NCI-H187 treated with DMSO at 0.1 percent for 48 hours (cell line): ENCODE measurements around the gene PRLR.

Source experiments
- DNase-seq: peaks from one replicate; lab custom pipeline; 2025; lab: John Stamatoyannopoulos, UW

The PRLR gene

GRCh38 chr5:35160486-35161116, 69.7 kb downstream of the PRLR start:
- DNase-seq: no peak

- no peak for DNase-seq
Measured at GRCh38 chr5:35159370-35159742, 70.9 kb downstream of the PRLR start.

- DNase-seq: no peak
Measured at GRCh38 chr5:35158622-35159369, 71.5 kb downstream of the PRLR start.

DNA sequence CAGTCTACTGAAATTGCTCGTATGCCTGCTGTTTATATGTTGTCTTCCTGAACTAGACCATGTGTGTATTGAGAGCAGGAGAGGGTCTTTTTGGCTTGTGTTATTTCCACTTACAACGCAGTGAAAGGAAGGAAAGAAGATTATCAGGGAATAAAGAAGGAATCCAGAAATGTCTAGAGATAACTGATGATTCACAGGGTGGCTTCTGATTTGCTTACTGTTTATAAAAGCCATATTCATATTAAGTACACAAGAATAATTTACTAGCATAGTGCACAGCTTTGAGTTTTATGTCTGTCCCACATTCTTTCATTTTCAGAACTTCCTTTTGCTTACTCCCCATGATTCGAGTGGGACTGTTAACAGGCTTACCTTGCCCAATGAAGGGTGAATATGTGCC, 72.1 kb downstream of the PRLR start:
- DNase-seq: no peak

GRCh38 chr5:35153375-35153932, 76.8 kb downstream of the PRLR start:
- no peak for DNase-seq

DNA sequence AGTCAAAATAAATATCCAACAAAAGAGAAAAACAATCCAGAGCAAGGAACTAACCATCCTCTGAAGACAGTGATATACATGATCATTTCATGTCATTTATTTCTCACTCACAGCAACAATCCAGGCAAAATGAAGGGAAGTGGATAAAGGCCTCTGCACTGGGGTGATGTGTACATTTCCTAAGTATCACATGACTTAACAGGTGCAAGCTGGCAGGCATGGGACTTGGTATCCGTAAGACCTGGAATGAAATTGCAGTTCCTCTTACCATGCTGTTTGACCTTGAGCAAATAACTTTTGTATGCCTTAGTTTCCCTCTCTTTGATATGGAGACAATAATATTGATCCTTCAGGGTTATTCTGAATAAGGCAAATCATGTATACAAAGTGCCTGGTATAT, 77.6 kb downstream of the PRLR start:
- no peak for DNase-seq

DNA sequence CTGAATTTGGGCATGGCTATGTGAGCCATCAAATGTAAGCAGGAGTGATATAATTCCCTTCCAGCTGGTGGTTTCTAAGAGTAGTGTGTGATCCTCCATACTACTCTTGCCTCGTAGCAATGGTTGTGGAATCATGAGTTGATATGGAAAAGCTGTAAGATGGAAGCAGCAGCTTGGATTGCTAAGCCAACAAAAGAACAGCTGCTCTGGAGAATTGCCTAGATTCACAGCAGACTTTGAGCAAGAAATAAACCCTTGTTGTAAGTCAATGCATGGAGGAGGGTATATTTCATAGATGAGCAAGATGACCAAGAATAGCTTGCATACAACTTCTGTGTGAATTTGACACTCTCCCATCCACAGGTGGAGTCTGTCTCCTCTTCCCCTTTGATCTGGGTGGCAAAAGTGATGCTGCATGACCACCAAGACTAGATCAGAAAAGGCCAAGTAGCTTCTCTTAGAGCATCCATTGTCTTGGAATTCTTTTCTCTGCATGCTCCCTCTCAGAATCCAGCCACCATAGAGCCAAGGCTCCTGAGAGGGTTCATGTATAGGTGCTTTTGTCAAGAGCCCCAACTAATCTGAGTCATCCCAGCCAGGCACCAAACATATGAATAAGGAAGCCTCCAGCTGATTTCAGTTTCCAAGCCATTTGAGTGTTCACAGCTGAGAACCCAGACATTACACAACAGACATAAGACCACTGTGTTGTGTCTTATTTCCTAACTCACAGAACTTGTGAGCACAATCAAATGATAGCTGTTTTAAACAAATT, 79.0 kb downstream of the PRLR start:
- no peak for DNase-seq

DNA sequence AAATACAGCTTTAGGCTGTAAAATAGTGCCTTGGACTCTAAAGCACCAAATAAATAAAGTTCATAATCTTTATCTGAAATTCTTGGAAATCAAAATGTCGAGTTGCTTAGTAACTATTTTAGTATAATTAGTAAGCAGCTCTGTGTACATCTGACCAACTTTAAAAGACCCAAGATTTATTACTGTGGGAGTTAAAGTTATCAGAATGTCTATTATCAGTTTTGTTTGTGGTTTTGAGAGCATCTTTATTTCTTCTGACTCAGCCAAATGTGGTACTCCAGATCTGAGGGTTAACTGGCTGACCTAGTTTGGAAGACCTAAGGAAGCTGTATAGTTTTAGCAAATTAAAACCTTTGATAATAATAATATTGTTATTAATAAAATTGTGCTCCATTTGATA, 81.2 kb downstream of the PRLR start:
- DNase-seq: no peak

- DNase-seq: no peak
Measured at GRCh38 chr5:35146406-35146805, 83.9 kb downstream of the PRLR start.

- DNase-seq: no peak
Measured at GRCh38 chr5:35145691-35146317, 84.5 kb downstream of the PRLR start.

DNA sequence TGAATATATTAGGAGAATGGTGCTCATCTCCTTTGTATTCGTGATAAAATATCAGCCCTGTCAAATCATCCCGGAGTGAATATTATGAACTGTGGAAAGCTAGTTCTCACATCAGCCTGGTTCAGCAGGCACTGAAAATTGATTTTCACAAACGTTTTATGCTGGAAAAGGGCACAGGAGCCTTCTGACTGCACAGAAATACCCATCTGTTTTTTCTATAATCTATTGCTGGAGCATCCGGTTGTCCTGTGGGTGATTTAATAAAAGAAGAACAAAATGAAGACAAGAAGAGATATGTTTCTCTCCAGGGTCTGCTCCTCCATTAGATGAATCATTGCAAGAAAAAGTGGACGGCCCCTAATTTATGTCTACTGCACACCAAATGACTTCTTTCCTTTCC, 85.3 kb downstream of the PRLR start:
- DNase-seq: no peak

DNA sequence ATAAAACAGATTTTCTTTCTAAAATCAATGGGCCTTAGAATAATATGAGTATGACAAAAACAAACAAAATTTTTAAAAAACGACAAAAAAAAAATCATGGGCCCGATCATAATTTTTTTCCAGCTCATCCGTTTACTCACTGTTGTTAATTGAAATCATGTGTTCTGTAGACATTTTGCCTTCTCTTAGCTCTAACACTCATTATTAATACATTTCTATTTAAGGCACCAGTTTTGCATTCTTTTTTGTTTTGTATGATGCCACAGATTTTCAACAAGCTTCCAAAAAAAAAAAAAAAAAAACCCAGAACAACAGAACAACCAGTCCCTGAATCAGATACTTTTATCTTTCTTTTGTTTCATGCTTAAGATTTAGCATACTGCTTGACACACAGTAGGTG, 86.4 kb downstream of the PRLR start:
- no peak for DNase-seq

DNA sequence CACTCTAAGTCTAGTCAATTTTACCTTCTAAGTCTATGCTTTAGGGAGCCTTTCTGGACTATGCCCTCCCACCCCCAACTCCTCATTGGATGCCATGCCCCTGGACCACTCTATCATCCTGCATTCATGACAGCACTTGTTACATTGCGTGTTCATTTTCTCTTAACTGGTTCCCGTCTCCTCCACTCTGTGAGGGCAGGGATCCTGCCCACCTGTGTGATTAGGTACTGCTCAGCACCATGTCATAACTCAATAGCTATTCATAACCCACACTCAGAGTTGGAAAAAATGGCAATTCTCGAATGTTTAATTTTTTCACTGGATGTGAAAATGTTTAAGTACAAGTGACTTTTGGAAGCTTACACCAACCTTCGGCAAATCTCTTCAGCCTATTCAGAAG, 88.5 kb downstream of the PRLR start:
- no peak for DNase-seq

DNA sequence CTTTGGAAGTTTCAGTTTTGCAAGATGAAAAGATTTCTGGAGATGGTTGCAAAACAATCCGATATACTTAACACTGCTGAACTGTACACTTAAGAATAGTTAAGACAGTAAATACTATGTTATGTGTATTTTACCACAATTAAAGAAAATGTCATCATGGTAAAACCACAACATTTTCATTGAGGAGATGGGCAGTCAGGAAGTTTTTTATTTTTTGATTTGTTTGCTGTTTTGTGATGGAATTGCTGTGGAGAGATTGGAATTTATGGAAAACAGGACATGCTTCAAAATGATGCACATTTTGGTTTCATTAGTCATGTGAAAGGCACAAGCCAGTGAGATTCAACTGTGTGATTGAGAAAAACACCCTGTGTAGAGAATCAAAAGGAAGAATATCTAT, 92.1 kb downstream of the PRLR start:
- DNase-seq: no peak

DNA sequence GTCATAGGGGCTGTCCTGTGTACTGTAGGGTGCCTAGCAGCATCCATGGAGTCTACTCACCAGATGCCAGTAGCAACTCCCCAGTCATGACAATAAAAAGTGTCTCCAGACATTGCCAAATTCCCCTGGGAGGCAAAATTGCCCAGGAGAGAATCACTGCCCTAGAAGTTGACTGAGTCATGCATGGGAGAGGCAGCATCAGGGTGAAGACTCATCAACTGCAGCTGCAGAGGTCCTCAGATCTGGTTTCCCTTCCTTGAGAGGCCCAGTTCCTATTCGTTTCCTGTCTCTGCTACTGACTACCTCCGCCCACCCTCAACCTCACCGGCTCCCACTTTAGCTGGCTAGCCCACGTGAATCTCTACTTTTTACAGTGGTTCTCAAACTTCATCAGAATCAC, 93.9 kb downstream of the PRLR start:
- no peak for DNase-seq

DNA sequence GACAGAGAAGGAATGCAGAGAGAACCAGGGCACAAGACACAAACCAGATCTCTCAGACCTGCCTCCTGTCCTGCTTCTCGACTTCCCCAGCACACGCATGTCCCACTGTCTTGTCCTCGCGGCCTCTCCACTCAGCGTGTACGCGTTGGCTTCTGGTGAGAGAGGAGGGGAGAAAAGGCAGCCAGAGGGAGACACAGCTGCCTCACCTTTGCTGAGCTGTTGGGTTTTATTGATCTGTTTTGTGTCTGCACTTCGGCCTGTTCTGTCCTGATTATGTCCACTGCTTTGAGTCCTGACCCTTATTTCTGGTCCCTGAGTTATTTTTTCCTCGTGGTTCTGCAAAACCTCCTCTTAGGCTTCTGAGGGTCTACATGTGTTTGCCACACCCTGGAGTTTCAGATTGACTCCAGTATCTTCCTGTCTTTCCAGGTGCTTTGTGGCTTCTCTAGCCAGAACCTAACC, 95.0 kb downstream of the PRLR start:
- no peak for DNase-seq

GRCh38 chr5:35134278-35135030, 95.8 kb downstream of the PRLR start:
- DNase-seq: no peak

GRCh38 chr5:35133186-35133585, 97.1 kb downstream of the PRLR start:
- DNase-seq: no peak

DNA sequence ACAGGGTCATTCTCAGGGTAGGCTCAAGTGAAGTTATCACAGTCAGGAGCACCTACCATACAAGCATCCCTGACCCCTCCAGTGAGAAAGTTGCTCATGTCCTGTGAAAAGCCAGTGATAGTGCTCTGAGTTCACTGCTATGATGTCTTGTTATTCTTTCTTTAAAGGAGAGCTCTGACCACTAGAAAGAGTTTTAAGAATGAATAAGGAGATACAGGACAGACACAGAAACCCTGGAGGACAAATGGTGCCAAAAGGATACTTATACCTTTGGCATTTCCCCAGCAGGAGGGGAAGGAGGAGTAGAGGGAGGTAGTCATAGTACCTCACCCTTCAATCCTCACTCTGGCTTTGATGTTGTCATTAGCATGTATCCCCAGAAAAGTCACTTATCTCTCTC, 98.6 kb downstream of the PRLR start:
- no peak for DNase-seq

GRCh38 chr5:35129921-35130485, 100.3 kb downstream of the PRLR start:
- no peak for DNase-seq

DNA sequence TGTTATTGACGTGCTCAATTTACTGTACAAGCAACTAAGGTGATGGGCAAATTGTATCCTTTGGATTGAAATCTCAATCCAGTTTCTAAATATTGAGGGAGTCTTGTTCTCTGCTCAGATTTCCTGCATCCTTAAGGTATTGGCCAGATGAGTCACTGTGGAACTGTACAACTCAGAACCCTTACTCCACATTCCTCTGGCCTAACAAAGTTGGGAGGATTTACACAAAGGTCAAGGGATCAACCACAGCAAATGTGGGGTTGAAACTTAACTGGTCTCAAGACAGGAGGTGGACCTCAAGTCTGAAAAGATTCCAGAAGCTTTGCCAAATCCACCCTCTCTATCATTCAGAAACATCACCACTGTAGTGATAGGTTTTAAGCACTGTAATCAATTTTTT, 101.0 kb downstream of the PRLR start:
- DNase-seq: no peak
